ENCODE results near the gene PATJ.

DNA sequence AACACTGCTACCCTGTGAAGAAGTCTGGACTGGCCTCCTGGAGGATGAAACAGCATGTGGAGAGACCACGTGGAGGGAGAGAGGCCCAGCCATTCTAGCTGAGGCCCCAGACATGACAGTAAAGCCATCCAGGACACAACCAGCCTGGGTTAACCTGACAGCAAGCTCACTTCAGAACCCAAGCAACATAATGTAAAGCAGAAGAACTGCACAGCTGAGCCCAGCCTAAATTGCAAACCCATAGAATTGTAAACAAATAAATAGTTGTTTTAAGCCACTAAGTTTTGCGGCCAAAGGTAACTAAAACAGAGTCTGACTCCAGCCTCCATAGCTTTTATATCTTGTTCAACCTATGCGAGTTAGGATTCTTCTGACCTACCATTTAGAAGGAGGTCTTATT lies 355.2 kb downstream of the PATJ start:
- no peak for TF ChIP-seq EZH2 (IDR thresholded peaks at IDR 0.05)
- TF ChIP-seq POLR2AphosphoS5 (IDR thresholded peaks at IDR 0.05; ENCODE audit: borderline replicate concordance, low read depth, low read length): no peak
- no peak for TF ChIP-seq FOXP2 (optimal IDR thresholded peaks at IDR 0.05; ENCODE audit: control extremely low read depth, extremely low read length, insufficient read depth)
